Dedifferentiated amniotic fluid mesenchymal stem cell (primary cell): ENCODE measurements around the gene DLG2.
"Not testable (repeated sequence)": the region's sequence is repeated elsewhere in the genome, so short reads cannot be mapped to it uniquely, and the experiment has no call there.

ENCODE experiments used
- DNase-seq: peaks from one replicate; pipeline ENCODE4 v3.0.0-alpha.2; 2016; ENCODE audit errors: extremely low spot score

Gene DLG2

DNA sequence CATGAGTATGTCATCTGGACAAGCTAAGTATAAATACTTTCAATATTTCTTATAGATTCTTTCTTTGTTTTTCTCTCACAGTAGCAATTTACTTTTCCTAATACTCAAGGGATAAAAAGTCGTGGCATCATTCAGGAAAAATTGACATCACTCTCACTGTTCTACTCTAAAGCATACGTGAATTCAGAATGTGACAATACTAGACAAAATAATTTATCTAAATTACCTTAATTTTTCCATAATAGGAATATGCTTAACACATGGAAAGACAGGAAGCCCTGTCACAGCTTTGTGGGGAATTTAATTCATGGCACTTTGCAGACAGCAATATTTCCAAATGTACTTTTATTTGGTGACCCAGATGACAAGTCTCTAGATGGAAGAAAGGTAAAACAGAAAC lies 394.6 kb downstream of the DLG2 start:
- no peak for DNase-seq

- no peak for DNase-seq
These were observed 395.6 kb downstream of the DLG2 start for GRCh38 chr11:85231588-85231987.

GRCh38 chr11:85229723-85230122 lies 397.4 kb downstream of the DLG2 start:
- DNase-seq: not testable (repeated sequence)

- DNase-seq: no peak
These were observed 430.2 kb downstream of the DLG2 start for GRCh38 chr11:85196968-85197367.

- no peak for DNase-seq
These were observed 431.2 kb downstream of the DLG2 start for GRCh38 chr11:85195934-85196333.

GRCh38 chr11:85187992-85188391 lies 439.2 kb downstream of the DLG2 start:
- no peak for DNase-seq

- no peak for DNase-seq
These were observed 442.4 kb downstream of the DLG2 start for GRCh38 chr11:85184721-85185120.

GRCh38 chr11:85182441-85183387 lies 444.4 kb downstream of the DLG2 start:
- peak; percentile 40 for DNase-seq

- no peak for DNase-seq
These were observed 446.6 kb downstream of the DLG2 start for GRCh38 chr11:85180528-85180927.

GRCh38 chr11:85171648-85172257 lies 455.4 kb downstream of the DLG2 start:
- no peak for DNase-seq

GRCh38 chr11:85170184-85170583 lies 457.0 kb downstream of the DLG2 start:
- no peak for DNase-seq

GRCh38 chr11:85167471-85167870 lies 459.7 kb downstream of the DLG2 start:
- no peak for DNase-seq

DNA sequence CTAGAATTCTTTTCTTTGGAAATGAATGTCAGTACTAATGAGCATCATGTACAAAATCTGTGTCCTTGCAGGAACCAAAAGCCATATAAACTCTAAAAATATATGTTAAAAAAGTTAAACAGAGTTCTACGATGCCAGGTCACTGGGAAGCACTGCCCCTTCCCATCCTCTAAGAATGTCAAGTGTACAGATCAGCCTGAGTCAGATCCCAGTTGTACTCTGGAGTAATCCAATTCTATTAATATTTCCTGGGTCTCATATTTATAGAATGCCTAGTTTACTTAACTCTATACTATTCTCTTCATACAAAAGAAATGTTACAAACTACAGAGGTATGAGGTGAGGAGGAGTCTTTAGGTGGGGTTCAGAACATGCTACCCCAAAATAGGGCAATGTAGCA lies 460.1 kb downstream of the DLG2 start:
- no peak for DNase-seq

GRCh38 chr11:85165819-85166218 lies 461.3 kb downstream of the DLG2 start:
- DNase-seq: no peak

- no peak for DNase-seq
These were observed 462.4 kb downstream of the DLG2 start for GRCh38 chr11:85164743-85165142.

GRCh38 chr11:85154294-85154693 lies 472.9 kb downstream of the DLG2 start:
- no peak for DNase-seq

DNA sequence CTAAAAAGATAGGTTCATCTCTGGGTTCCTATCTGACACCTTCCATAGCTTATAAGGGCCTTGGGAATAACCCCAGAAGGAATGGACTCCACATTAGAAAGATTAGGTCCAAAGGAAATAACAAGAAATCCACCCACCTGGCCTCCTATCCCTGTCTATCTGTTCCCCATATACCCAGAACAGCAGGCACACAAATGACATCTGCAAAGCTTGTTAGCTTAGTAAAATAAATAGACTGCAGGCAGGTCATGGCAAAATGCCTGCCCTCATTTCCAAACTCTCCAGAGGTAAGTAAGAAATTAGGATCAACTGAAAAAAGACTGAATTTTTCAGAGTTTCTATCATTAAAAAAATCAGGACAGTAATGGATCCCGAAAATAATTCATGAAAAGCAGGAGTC lies 489.5 kb downstream of the DLG2 start:
- DNase-seq: no peak

DNA sequence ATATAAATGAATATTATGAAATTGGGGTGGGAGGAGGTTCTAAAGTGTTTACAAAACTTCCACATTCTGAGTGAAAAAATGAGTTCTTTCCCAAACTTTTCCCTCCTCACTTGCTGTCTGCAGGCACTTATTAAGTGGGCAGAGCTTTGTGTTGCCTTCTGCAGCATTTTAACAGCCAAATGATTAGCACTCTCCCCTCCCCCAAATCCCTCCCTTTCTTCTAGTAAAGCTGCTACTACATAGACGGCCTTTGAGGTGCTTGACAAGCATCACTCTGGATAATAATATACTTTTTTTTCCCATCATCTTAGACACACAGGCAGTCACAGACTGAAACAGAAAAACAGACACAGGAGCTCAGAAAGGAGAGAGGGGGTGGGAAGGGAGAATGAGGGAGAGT lies 493.5 kb downstream of the DLG2 start:
- DNase-seq: no peak

DNA sequence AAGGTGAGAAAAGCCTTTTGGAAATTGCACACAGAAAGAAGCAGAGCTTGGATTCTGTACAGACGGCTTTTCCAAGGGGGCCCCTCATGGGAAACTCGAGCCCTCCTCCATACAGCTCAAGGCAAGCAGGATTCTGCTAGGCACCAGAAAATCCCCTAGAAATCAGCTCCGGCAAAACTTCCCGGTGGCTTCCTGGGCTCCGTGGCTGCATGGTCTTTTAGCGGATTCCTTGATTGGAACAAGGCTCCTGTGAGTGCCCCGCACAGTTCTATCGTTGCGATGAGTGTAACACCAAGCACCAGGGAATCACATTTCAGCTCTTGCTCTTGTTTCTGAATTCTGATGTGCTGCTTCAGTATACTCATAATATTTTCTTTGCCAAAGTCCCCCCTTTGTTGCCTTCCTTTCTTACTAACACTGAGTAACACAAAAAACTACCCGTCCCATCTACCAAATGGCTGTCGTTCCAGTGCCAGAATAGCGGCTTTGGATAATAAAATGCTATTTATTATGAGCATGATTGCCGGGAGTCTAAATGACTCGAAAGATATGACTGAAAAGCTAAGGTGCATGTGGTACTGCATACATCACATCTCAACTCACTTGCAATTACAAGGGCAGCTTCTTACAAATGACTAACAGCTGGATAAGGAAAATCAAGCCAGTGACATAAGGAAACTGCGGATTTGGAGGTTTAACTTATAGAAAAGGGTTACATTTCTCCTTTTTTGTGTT lies 494.1 kb downstream of the DLG2 start:
- no peak for DNase-seq

- no peak for DNase-seq
These were observed 499.8 kb downstream of the DLG2 start for GRCh38 chr11:85127349-85127748.

DNA sequence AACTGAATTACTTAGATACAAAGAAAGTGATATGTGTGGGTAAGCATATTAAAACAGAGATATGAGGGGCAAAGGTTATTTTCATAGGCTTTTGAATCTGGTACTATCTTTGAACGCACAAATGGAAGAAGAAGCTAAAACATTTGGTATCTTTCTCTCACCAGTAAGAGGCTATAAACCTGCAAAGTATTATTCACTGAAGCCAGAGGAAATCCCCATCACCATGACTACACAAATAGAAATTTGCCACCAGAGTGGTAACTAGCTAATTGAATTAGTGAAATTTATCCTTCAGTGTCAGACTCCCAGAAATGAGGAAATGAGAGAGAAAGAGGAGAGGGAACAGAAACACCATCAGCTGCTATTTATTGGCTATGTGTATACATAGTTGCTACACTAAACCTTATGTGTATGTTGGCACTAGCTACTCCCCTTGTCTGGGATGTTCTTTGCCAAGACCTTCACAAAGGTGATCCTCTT lies 503.4 kb downstream of the DLG2 start:
- DNase-seq: no peak

DNA sequence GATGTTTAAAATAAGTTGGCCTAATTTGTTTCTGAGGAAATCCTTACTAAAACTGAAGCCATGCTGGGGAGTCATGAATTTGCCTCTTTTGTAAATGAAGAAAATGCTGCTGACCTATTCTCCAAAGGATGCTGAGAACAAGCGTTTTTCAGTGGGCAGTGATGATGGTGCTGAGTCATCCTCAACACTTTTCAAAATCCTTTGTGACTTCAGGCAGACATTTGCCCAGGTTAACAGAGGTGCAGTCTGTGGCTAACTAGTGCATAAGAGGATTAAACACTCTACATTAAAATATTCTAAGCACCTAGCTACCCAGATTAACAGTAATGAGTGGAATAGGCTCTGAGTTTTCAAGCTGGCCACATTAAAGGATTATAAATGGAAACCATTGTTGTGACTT lies 509.0 kb downstream of the DLG2 start:
- no peak for DNase-seq
